Testis (tissue), 2 donors: ENCODE data around the gene KRTAP9-9.

Experiments used
- POLR2A ChIP-seq: fragments of 450-650 bp; IDR thresholded peaks from one replicate; pipeline ENCODE4 v1.6.1; 2017; ENCODE audit warnings: antibody characterized with exemption, mild to moderate bottlenecking, moderate library complexity
- TF ChIP-seq, protein P1 (sequence below), 3 experiments: fragments of 450-650 bp in 2 of 3; fragments of 200-600 bp in 1 of 3; sonication (generic) in 1 of 3; IDR thresholded peaks; one replicate each; pipeline ENCODE4 v1.5.1; 2016 to 2019; ENCODE audit warnings: antibody characterized with exemption in 3 of 3, mild to moderate bottlenecking in 2 of 3, moderate library complexity in 1 of 3

DNA sequence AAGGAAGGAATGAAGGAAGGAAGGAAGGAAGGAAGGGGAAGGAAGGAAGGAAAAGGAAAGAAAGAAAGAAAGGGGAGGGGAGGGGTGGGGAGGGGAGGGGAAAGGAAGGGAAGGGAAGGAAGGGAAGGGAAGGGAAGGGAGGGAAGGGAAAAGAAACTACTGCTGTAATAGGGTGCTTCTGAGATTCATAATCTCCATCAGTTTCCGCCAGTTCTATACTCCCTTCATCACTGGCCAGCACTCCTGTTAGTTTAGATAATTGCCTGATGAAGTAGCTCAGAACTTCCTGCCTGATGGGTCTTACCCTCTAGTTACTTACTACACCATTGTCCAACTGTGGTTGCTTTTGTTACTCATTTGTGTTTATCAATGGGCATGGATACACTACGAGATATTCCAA, 8.0 kb downstream of the KRTAP9-9 start:
- TF ChIP-seq, protein P1, sequence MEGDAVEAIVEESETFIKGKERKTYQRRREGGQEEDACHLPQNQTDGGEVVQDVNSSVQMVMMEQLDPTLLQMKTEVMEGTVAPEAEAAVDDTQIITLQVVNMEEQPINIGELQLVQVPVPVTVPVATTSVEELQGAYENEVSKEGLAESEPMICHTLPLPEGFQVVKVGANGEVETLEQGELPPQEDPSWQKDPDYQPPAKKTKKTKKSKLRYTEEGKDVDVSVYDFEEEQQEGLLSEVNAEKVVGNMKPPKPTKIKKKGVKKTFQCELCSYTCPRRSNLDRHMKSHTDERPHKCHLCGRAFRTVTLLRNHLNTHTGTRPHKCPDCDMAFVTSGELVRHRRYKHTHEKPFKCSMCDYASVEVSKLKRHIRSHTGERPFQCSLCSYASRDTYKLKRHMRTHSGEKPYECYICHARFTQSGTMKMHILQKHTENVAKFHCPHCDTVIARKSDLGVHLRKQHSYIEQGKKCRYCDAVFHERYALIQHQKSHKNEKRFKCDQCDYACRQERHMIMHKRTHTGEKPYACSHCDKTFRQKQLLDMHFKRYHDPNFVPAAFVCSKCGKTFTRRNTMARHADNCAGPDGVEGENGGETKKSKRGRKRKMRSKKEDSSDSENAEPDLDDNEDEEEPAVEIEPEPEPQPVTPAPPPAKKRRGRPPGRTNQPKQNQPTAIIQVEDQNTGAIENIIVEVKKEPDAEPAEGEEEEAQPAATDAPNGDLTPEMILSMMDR (IDR thresholded peaks at IDR 0.05), result no peak
- TF ChIP-seq POLR2A, result no peak
